Muscle layer of duodenum (tissue), 2 donors: ENCODE measurements around the gene RETREG3.

Experiments used
- H3K27ac ChIP-seq: one replicate; pipeline ENCODE4 v1.7.0; 2013; ENCODE audit warnings: mild to moderate bottlenecking, low read length
- H3K27me3 ChIP-seq: one replicate; pipeline ENCODE4 v1.7.0; 2013; ENCODE audit warnings: low read depth, mild to moderate bottlenecking, control low read depth, low read length
- H3K36me3 ChIP-seq, 2 donors: one replicate each; pipeline ENCODE4 v1.7.0; 2013; ENCODE audit warnings: low read length in 2 of 2, control low read depth in 1 of 2, mild to moderate bottlenecking in 1 of 2; ENCODE audit not compliant: insufficient read depth in 2 of 2, control insufficient read depth in 1 of 2
- H3K4me1 ChIP-seq, 2 donors: one replicate each; pipeline ENCODE4 v1.7.0; 2013; ENCODE audit warnings: low read length in 2 of 2, mild to moderate bottlenecking in 2 of 2, control low read depth in 1 of 2, moderate library complexity in 1 of 2; ENCODE audit not compliant: insufficient read depth in 2 of 2, control insufficient read depth in 1 of 2
- H3K4me3 ChIP-seq, 2 donors: one replicate each; pipeline ENCODE4 v1.7.0; 2013; ENCODE audit warnings: low read length in 2 of 2, low read depth in 1 of 2, mild to moderate bottlenecking in 1 of 2
- H3K9me3 ChIP-seq, 2 donors: one replicate each; pipeline ENCODE4 v1.7.0; 2013; ENCODE audit warnings: low read length in 2 of 2, control low read depth in 1 of 2, mild to moderate bottlenecking in 1 of 2; ENCODE audit not compliant: control insufficient read depth in 1 of 2
- donor health status: healthy.

Gene RETREG3

DNA sequence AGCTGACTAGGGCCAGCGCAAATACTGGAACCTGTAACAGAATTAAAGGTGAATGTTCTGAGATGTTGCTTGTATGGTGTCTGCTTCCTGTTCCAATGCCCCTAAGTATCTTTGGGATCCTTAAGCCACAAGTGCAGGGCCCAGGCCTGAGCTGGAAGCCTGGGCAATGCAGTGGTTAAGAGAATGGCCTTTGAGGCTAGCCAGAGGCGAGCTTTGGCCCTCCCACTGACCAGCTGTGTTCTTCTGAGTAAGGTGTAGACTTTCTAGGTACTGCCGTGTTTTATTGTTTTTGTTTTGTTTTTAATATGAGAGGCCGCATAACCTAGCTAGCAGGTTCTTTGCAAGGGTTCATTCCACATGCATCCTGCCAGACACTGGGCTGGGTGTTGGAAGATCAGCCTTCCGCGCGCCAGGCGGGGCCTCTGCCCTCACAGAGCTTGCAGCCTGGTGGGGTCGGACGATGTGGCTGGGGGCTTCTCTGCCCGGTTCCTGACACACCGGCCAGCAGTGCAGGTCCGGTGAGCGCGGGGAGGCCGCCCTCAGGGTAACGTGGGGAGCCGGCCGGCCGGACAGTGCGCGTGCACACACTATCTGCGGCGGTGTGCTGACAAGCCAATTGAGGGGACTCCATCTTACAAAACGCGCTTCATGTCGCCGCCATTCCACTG, 42.8 kb downstream of the RETREG3 start:
- H3K36me3 ChIP-seq, result peaks cover 35 to 54% of the 10 kb centered on the region in 2 donors
- peaks cover 13 to 40% of the 10 kb centered on the region in 2 donors for H3K4me1 ChIP-seq
- H3K27me3 ChIP-seq, result no peaks in the 10 kb centered on the region

DNA sequence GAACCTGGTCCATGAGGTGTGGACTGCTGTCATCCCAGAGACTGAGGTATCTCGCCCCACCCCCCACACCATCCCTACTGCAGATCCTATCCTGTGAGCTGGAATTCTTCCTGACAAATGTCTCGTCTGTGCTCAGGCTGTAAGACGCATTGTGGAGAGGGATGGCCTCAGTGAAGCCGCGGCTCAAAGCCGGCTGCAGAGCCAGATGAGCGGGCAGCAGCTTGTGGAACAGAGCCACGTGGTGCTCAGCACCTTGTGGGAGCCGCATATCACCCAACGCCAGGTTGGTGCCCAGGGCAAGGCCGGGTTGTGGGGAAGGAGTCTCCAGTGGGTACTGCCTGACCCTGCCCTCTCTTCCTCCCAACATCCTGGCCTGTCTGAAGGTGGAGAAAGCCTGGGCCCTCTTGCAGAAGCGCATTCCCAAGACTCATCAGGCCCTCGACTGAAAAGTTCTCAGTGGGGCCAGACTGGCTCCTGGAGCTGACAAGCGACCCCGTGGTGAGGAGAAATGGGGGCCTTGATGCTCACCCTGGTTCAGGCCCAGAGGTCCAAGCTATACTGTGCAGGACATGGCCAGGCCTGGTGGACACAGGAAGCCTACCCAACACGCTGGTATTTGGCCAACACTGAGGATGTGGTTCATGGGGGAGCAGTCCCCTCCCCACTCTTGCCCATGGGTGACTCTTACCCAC, 43.5 kb downstream of the RETREG3 start:
- H3K4me3 ChIP-seq, result no peak overlapping the region
- H3K36me3 ChIP-seq, result peaks cover 33 to 49% of the 10 kb centered on the region in 2 donors
- no peaks in the 10 kb centered on the region for H3K9me3 ChIP-seq
- peaks cover 13 to 40% of the 10 kb centered on the region in 2 donors for H3K4me1 ChIP-seq
- H3K27me3 ChIP-seq, result no peaks in the 10 kb centered on the region
- peak overlapping the region; percentile 51 for H3K27ac ChIP-seq

More for the DNA sequence above, 42.8 kb downstream of the RETREG3 start:
- H3K4me3 ChIP-seq, result peak overlapping the region; percentile 58 to 91
- peak overlapping the region; percentile 51 for H3K27ac ChIP-seq
- H3K9me3 ChIP-seq, result no peaks in the 10 kb centered on the region

DNA sequence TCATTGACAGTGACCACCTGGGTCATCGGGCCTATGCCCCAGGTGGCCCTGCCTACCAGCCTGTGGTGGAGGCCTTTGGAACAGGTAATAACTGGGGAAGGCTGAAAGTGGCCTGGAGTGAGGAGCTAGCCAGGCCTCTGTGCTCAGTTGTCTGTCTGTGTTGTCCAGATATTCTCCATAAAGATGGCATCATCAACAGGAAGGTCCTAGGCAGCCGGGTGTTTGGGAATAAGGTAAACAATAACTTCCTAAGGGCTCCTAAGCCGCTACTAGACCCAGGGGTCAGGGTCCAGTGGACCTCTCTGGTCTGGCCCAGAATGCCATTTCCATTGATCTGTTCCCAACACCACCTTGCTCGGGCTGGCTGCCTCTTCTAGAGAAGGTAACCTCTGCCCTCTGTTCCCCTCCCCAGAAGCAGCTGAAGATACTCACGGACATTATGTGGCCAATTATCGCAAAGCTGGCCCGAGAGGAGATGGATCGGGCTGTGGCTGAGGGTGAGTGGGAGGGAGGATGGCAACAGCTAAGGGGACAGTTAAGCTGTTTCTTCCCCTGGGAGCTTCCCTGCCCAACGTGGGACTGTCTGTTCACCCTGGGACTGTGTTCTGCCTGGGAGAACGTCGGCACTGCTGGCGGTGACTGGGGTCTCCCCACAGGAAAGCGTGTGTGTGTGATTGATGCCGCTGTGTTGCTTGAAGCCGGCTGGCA, 44.2 kb downstream of the RETREG3 start:
- Histone ChIP-seq H3K36me3 (peaks cover 27 to 43% of the 10 kb centered on the region in 2 donors), H3K9me3 (no peaks in the 10 kb centered on the region), H3K27me3 (no peaks in the 10 kb centered on the region), H3K4me3 (no peak overlapping the region), H3K27ac (no peak overlapping the region), H3K4me1 (peaks cover 13 to 40% of the 10 kb centered on the region in 2 donors)

DNA sequence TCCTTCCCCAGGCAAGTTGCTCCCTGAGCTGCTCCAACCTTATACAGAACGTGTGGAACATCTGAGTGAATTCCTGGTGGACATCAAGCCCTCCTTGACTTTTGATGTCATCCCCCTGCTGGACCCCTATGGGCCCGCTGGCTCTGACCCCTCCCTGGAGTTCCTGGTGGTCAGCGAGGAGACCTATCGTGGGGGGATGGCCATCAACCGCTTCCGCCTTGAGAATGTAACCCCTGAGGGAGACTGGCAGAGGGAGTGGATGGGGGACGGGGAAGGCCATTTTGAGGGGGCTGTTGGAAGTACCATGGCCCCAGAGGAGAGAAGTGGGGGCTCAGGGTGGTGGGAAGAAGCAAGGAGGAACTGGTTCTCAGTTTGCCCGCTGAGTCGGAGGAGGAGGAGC, 45.2 kb downstream of the RETREG3 start:
- Histone ChIP-seq H3K27me3 (no peaks in the 10 kb centered on the region), H3K4me1 (peaks cover 13 to 40% of the 10 kb centered on the region in 2 donors), H3K36me3 (peaks cover 17 to 33% of the 10 kb centered on the region in 2 donors), H3K9me3 (no peaks in the 10 kb centered on the region), H3K27ac (no peak overlapping the region), H3K4me3 (peak overlapping the region in 1 of 2 donors; percentile 98)

DNA sequence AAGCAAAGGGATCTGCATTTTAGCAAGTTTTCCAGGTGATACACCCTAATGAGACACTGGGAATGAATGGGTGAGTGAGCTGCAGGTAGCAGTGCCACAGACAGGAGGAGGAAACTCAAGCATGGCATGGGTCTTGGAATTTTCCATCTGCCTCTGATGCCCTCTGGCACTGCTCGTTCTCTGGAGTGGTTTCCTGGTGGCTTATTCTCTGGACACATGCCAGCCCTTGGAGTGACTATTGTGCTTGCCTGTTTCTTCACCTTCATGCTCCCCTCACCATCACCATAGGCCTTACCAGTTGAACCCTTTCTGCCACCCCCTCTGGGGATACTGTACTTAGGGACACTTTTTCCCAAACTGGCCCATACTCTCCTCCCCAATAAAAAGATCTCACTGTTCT, 45.6 kb downstream of the RETREG3 start:
- Histone ChIP-seq H3K36me3 (peaks cover 14 to 28% of the 10 kb centered on the region in 2 donors), H3K4me3 (peak overlapping the region; percentile 98), H3K4me1 (peaks cover 13 to 40% of the 10 kb centered on the region in 2 donors), H3K27ac (no peak overlapping the region), H3K9me3 (no peaks in the 10 kb centered on the region), H3K27me3 (no peaks in the 10 kb centered on the region)

DNA sequence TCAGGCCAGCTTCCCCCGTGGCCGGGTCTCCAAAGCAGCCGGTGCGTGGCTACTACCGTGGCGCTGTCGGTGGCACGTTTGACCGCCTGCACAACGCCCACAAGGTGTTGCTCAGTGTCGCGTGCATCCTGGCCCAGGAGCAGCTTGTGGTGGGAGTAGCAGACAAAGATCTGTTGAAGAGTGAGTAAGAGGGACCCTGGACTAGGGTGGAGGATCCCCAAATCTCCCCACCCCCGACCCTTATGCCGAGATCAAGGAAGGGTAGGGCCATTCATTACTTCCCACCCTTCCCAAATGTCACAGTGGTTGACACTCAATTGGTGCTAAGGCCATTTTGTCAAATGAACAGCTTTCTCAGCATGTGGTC, 46.0 kb downstream of the RETREG3 start:
- H3K9me3 ChIP-seq, result no peaks in the 10 kb centered on the region
- peaks cover 14 to 25% of the 10 kb centered on the region in 2 donors for H3K36me3 ChIP-seq
- H3K27me3 ChIP-seq, result no peaks in the 10 kb centered on the region
- peak overlapping the region; percentile 98 for H3K4me3 ChIP-seq
- H3K27ac ChIP-seq, result peak overlapping the region; percentile 97
- peaks cover 13 to 37% of the 10 kb centered on the region in 2 donors for H3K4me1 ChIP-seq

DNA sequence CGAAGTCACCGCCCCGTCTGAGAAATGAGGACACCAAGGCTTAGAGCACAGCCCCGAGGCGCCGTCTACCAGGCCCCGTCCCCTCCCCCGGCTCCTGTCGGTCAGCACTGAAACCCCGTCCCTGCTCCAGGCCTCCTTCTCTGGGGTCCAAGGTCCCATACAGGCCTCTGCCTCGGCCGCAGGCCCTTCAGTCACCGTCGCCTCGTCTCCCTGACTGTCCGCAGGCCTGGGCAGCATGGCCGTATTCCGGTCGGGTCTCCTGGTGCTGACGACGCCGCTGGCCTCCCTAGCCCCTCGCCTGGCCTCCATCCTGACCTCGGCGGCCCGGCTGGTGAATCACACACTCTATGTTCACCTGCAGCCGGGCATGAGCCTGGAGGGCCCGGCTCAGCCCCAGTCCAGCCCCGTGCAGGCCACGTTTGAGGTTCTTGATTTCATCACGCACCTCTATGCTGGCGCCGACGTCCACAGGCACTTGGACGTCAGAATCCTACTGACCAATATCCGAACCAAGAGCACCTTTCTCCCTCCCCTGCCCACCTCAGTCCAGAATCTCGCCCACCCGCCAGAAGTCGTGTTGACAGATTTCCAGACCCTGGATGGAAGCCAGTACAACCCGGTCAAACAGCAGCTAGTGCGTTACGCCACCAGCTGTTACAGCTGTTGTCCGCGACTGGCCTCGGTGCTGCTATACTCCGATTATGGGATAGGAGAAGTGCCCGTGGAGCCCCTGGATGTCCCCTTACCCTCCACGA, 46.6 kb downstream of the RETREG3 start:
- H3K36me3 ChIP-seq, result peaks cover 14 to 25% of the 10 kb centered on the region in 2 donors
- peak overlapping the region; percentile 98 for H3K4me3 ChIP-seq
- no peaks in the 10 kb centered on the region for H3K27me3 ChIP-seq
- H3K27ac ChIP-seq, result peak overlapping the region; percentile 97
- peaks cover 13 to 32% of the 10 kb centered on the region in 2 donors for H3K4me1 ChIP-seq
- no peaks in the 10 kb centered on the region for H3K9me3 ChIP-seq

DNA sequence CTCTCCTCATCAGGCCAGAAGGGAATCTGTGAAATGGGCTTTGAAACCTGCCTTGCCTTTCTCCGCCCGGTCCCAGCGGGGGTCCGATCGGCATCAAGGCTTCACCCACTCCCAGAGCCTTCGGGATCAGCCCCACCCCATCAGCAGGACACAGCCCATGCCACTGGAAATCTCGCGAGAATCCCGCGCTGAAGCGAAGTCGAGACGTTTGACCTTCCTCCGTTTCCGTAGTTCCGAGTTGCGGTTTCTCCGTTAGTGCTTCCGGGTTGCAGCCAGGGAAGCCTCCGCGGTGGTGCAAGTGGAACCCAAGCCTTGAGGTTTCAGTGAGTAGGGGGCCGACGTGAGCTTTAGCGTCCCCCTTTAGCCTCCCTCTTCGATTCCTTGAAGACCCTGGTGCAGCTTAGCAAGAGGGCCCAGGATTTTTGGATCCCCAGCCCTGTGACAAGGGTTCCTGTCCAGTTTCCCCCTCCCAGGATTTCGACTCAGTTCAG, 47.2 kb downstream of the RETREG3 start, which contains the start of gene COASY:
Gene COASY (plus strand): TSS at position 252 of the 491 bp plus-strand sequence. CDS start 475 bp downstream, outside the sequence.
- Histone ChIP-seq H3K9me3 (no peaks in the 10 kb centered on the region), H3K4me1 (peaks cover 13 to 28% of the 10 kb centered on the region in 2 donors), H3K4me3 (peak within 1 kb of the TSS; percentile 98), H3K36me3 (peaks cover 14 to 25% of the 10 kb centered on the region in 2 donors), H3K27ac (peak within 1 kb of the TSS; percentile 97), H3K27me3 (no peaks in the 10 kb centered on the region)

DNA sequence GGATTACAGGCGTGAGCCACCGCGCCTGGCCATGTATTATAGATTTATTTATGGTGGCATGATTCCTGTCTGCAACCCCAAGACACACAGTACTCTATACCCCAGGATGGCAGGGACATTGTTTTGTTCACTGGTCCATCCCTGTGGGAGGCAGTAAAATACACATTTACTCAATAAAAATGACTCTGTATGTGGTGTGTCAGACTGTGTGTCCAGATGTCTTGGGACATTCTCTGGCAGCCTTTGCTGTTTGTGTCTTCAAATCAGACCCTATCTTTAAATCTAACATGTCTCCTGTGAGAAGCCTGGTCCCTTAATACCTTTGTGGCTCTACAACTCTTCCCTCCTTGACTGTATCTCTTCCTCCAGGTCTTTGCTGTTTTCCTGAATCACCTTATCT, 48.9 kb downstream of the RETREG3 start:
- H3K36me3 ChIP-seq, result peaks cover 10 to 16% of the 10 kb centered on the region in 2 donors
- no peaks in the 10 kb centered on the region for H3K9me3 ChIP-seq
- no peak overlapping the region for H3K4me3 ChIP-seq
- H3K27ac ChIP-seq, result no peak overlapping the region
- no peaks in the 10 kb centered on the region for H3K27me3 ChIP-seq
- peaks cover 13 to 26% of the 10 kb centered on the region in 2 donors for H3K4me1 ChIP-seq

DNA sequence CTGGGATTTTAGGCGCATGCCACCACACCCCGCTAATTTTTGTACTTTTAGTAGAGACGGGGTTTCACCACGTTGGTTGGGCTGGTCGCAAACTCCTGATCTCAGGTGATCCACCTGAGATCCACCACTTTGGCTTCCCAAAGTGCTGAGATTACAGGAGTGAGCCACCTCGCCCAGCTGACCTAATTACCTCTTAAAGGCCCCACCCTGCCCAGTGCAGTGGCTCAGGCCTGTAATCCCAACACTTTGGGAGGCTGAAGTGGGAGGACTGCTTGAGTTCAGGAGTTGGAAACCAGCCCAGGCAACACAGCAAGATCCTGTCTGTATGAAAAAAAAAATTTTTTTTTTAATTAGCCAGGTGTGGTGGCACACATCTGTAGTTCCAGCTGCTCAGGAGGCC, 50.1 kb downstream of the RETREG3 start:
- Histone ChIP-seq H3K9me3 (no peaks in the 10 kb centered on the region), H3K4me1 (peaks cover 13 to 29% of the 10 kb centered on the region in 2 donors), H3K27ac (no peak overlapping the region), H3K4me3 (no peak overlapping the region), H3K36me3 (peaks cover 0 to 5% of the 10 kb centered on the region in 2 donors), H3K27me3 (no peaks in the 10 kb centered on the region)
